Stimulated activated CD4-positive, alpha-beta T cell treated with anti-CD3 and anti-CD28 coated beads, Interleukin-2, amount 100 ng/mL, for 4 hours (primary cell): ENCODE data around the gene FRMPD4.
"Not testable (repeated sequence)": the region's sequence is repeated elsewhere in the genome, so short reads cannot be mapped to it uniquely, and the experiment has no call there.

Experiments
- DNase-seq: peaks from one replicate; pipeline ENCODE4 v3.0.0-alpha.2; 2020; ENCODE audit warnings: low read depth

Gene FRMPD4

GRCh38 chrX:12441381-12442128 is 303.3 kb downstream of the FRMPD4 start:
- no peak for DNase-seq

- DNase-seq: no peak
Measured at GRCh38 chrX:12443534-12444098, 305.3 kb downstream of the FRMPD4 start.

GRCh38 chrX:12446342-12447075 is 308.2 kb downstream of the FRMPD4 start:
- no peak for DNase-seq

GRCh38 chrX:12447448-12448064 is 309.3 kb downstream of the FRMPD4 start:
- DNase-seq: no peak

GRCh38 chrX:12452268-12452667 is 314.0 kb downstream of the FRMPD4 start:
- no peak for DNase-seq

GRCh38 chrX:12460929-12461328 is 322.7 kb downstream of the FRMPD4 start:
- DNase-seq: no peak

GRCh38 chrX:12463052-12463451 is 324.8 kb downstream of the FRMPD4 start:
- DNase-seq: no peak

GRCh38 chrX:12463873-12464272 is 325.6 kb downstream of the FRMPD4 start:
- no peak for DNase-seq

GRCh38 chrX:12467321-12467720 is 329.0 kb downstream of the FRMPD4 start:
- no peak for DNase-seq

- DNase-seq: no peak
Measured at GRCh38 chrX:12469296-12469695, 331.0 kb downstream of the FRMPD4 start.

GRCh38 chrX:12471061-12471460 is 332.8 kb downstream of the FRMPD4 start:
- DNase-seq: no peak

GRCh38 chrX:12480956-12481355 is 342.7 kb downstream of the FRMPD4 start:
- no peak for DNase-seq

- no peak for DNase-seq
Measured at GRCh38 chrX:12488220-12488619, 349.9 kb downstream of the FRMPD4 start.

- no peak for DNase-seq
Measured at GRCh38 chrX:12488771-12489170, 350.5 kb downstream of the FRMPD4 start.

GRCh38 chrX:12489341-12489740 is 351.1 kb downstream of the FRMPD4 start:
- no peak for DNase-seq

GRCh38 chrX:12494400-12495138 is 356.3 kb downstream of the FRMPD4 start:
- DNase-seq: no peak

- no peak for DNase-seq
Measured at GRCh38 chrX:12496343-12496742, 358.1 kb downstream of the FRMPD4 start.

- DNase-seq: no peak
Measured at GRCh38 chrX:12497832-12498591, 359.7 kb downstream of the FRMPD4 start.

GRCh38 chrX:12505127-12505526 is 366.9 kb downstream of the FRMPD4 start:
- no peak for DNase-seq

- DNase-seq: not testable (repeated sequence)
Measured at GRCh38 chrX:12515384-12515783, 377.1 kb downstream of the FRMPD4 start.

GRCh38 chrX:12526306-12526705 is 388.0 kb downstream of the FRMPD4 start:
- DNase-seq: no peak
